NCI-H128 (cell line): ENCODE data around the gene MARCHF10.

Experiments
- DNase-seq: peaks from one replicate; lab custom pipeline; 2025; ENCODE audit not compliant: unreplicated experiment; lab: John Stamatoyannopoulos, UW

Gene MARCHF10

DNA sequence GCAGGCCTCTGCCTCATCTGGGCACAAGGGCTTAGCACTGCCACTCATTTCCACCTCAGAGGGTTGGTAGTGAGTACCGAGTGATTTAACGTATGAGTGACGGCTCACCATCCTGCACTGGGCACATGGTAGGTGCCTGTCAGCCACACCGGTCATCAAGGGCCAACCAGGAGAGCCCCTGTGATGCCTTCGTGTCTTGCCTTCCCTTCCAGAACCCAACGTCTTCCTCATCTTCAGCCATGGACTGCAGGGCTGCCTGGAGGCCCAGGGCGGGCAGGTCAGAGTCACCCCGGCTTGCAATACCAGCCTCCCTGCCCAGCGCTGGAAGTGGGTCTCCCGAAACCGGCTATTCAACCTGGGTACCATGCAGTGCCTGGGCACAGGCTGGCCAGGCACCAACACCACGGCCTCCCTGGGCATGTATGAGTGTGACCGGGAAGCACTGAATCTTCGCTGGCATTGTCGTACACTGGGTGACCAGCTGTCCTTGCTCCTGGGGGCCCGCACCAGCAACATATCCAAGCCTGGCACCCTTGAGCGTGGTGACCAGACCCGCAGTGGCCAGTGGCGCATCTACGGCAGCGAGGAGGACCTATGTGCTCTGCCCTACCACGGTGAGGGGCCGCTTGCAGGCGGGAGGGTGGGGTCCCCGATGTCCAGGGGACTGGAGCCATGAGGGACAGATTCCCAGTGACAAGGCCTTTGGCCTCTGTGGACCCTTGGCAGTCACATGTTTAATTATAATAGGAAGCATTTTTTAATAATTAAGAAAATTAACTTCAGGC lies 143.6 kb downstream of the MARCHF10 start:
- no peak for DNase-seq

- no peak for DNase-seq
Measured at GRCh38 chr17:62663304-62663703, 144.8 kb downstream of the MARCHF10 start.

DNA sequence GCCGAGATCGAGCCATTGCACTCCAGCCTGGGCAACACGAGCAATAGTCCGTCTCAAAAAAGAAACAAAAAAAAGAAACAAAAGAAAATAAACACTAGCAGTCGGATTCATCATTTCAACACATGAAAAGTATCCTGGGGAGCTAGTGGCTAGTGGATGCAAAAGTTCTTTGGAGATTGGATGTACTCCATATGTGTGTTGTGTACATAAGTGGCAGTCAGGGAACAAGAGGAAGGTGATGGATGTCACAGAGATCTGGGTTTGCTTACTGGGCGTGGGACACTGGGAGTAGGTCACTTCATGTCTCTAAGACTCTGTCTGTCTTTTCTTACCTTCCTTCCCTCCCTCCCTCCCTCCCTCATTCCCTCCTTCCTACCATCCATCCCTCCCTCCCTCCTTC lies 145.3 kb downstream of the MARCHF10 start:
- DNase-seq: no peak

DNA sequence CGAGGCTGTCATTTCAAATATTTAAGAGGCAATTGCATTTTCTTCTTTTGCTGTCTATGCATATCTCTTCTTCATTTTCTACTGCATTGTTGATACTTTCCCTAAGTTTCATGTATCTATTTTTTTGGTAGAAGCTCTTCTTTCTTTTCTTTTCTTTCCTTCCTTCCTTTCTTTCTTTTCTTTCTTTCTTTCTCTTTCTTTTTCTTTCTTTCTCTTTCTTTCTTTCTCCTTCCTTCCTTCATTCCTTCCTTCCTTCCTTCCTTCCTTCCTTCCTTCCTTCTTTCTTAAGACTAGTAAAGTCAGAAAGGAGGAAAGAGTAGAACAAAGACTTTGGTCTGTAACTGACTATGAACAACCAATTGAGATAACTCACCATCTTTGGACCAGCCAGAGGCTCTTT lies 146.8 kb downstream of the MARCHF10 start:
- DNase-seq: no peak

- no peak for DNase-seq
Measured at GRCh38 chr17:62660629-62661118, 147.4 kb downstream of the MARCHF10 start.

DNA sequence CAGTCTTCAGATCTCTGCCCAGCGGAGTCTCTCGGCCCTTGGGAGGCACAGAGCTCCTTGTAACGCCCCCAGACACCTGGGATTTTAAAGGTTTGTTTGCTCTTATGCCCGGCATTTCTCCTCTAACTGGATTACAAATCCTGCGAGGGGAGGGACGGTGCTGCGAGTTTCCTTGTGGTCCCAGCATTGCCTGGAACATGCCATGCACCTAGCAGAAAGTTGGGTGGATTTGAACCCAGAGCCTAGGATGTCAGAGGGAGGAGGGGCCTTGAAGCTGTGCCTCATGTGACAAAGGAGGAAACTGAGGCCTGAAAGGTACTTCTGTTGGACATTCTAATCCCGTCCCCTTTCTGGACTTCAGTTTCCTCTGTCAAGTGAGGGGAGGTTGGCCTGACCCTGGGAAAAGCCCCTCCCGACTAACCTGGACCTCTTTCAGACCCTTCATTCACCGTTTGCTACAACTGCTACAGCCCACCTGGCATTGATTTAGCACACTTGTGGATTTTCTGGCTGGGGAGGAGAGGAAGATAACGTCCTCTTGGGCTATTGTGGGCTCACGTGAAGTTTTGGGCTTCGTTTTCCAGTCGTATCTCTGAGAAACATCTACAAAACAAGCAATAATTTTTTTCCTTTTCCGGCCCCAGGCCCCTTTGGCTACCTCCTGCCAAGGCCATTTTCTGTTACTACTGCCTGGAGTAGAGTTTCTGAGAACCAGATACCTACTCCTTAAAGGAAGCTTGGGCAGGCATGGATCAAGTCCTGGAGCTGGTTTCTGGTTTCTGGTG lies 149.8 kb downstream of the MARCHF10 start:
- DNase-seq: no peak

DNA sequence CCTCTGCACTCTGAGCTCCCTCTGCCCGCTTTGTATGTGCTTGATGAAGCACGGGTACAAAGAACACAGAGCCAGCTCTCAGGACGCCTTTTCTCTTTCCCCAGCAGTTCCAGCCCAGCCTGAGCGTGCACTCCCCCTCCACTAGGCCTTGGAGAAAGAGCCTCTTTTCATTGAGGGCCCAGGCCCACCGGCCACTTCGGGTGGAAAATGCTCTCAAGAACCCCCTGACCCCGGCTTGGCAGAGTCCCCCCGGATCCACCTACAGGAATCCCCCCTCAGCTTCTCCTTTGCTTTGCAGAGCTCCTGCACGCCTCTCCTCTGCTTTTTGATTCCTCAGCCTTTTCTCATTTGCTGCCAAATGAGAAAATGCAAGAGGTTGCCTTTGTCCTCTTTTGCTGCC lies 150.4 kb downstream of the MARCHF10 start:
- DNase-seq: no peak

DNA sequence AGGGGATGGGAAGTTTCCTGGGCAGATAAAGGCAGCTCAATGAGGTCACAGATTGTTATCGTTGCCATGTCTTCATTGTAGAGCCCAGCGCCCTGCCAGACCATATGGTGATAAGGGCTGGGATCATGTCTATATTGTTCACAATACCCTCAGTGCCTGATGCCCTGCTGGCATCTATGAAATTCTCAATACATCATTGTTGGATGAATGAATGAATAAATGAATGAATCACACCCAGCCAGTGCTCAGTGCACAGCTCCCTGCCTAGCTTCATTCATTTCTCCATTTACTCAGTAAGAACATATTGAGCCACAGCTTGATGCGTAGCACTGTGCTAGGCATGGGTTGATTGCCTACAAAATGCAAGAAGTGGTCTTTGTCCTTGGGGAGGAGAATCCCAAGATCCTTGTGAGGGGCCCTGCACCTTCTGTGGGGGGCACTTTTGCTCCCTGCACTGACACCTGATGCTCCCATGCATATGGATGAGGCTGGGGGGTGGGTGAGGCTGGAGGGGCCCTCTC lies 150.9 kb downstream of the MARCHF10 start:
- DNase-seq: no peak

GRCh38 chr17:62656446-62656845 lies 151.7 kb downstream of the MARCHF10 start:
- DNase-seq: no peak

- DNase-seq: no peak
Measured at GRCh38 chr17:62655656-62656055, 152.5 kb downstream of the MARCHF10 start.

DNA sequence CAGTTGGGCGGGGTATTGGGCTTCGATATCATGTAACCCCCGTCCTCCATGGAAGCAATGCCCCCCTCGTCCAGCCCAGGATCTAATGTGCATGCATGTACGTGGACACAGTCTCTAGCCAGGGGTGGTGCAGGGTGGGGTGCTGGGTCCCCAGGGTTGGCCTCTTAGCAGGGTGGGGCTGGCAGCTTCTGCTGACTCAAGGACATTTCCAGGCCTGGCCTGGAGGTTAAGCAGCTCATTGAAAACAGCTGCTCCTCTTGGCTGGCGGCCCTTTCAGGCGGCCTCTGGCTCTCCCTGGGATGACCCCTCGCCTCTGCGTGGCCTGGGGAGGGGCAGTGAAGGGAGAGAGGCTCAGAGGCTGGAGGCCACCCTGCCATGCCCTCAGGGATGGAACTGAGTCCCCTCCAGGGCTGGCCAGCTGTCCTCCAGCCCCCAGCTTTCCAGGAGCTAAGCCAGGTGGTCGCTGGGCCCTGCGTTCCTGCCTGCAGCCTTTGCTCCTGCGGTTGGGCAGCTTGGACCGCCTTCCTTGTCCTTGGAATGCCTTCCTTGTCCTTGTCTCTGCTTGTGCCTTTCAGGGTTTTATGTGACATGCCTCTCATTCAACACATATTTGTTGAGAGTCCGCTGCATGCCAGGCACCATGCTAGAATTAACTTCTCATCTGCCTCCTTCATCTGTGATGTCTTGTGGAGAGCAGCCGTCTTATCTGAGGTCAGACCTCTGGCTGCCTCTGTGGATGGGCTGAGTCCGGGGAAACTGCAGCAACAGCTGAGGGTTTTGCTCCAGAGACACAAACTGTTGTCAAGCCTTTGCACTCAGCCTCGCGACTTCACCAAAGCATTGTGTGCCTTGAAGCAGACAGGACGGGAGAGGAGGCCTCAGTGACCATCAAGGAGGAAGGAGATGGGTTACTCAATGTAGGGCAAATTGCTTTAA lies 154.0 kb downstream of the MARCHF10 start:
- DNase-seq: no peak

DNA sequence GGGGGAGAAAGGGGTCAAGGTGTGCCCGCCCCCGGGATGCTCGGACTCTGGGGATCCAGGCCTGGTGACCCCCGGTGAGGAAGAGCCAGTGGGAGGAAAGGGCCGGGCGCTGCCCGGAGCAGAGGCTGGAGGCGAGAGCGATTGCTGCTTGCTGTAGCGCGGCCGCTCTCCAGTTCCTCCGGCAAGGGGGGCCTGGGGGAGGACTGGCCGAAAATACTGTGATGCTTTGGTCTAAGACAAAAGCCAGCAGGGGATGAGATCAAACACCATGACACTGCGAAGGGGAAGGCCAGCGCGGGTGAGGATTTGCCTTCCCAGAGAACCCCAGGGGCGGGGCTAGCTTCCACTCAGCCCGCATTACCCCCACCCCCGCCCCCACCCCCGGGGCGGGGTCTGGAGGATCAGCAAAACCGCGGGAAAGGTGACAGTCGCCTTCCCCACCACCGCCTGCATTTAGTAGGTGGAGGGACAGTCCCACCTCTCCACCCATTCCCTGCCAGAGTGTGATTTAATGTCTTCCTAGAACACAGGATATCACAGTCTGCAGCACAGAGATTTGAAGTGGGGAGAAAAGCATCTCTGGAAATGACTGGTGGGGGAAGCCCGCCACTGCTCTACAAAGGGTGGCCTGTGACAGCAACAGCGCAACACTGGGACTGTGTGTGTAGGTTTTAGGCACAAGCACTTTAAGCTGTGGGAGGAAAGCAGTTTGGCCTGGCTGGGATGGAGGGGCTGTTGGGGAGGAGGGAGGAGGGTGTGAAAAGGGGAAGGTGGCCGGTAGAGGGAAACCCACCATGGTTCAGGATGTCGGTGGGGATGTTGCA lies 154.9 kb downstream of the MARCHF10 start:
- peak; percentile 50 for DNase-seq

DNA sequence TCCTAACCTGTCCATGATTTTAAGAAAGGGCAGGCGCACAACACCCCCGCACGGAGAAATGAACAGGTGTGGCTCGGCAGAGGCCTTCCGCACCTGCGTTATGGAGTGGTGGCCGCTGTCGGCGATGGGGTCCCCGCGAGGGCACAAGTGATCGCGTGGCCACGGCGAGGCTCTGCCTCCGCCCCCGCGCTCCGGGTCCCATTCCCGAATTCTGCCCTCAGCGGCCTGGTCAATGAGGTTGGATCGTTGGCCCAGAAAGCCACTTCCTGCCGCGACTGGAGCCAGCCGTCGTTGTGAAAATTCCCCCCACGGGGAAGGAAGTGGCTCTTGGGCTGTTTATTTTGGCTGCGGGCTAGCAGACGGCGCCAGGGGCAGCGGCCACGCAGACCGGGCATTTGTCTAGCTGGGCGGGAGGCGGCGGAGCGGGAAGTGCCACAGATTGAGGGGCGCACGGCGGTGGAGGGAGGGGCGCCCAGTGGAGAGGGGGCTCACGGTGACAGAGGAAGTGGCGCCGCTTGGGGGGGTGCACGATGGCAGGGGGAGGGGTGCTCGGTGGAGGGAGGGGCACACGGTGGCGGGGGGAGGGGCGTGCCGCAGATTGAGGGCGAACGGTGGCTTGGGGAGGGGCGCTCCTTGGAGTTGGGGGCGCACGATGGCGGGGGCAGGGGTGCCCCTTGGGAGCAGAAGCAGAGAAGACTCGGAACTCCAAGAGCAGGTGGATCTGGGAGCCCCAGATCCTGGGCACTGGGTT lies 155.7 kb downstream of the MARCHF10 start:
- DNase-seq: no peak
